Adrenal gland (tissue), 12 donors: ENCODE data around the gene CDY2A. TPM values are rescaled to one million over a fixed set of nuclear protein-coding genes. Genes with fewer than 3 reads are reported as not detected.
"Not testable (repeated sequence)": the region's sequence is repeated elsewhere in the genome, so short reads cannot be mapped to it uniquely, and the experiment has no call there.

Experiments used
- DNase-seq, 7 donors: peaks; one replicate each; pipeline ENCODE4 v3.0.0-alpha.2; 2019 to 2020
- H3K27ac ChIP-seq, 5 donors: fragments of 200-600 bp; sonication (generic) in 4 of 5; 1 replicate in 3 of 5; 2 replicates in 2 of 5; pipeline versions ENCODE4 v1.5.1 to v1.8.0; 2016 to 2020; ENCODE audit warnings: mild to moderate bottlenecking in 1 of 5
- H3K27me3 ChIP-seq: fragments of 200-600 bp; 2 replicates; pipeline ENCODE4 v1.8.0; 2021
- H3K36me3 ChIP-seq, 2 donors: fragments of 200-600 bp; replicated peaks in 1 of 2; 1 replicate in 1 of 2; 2 replicates in 1 of 2; pipeline versions ENCODE4 v1.5.1 to v1.8.0; 2018 to 2022
- H3K4me1 ChIP-seq, 2 donors: fragments of 200-600 bp; replicated peaks in 1 of 2; 1 replicate in 1 of 2; 2 replicates in 1 of 2; pipeline versions ENCODE4 v1.5.1 to v1.8.0; 2018 to 2021
- H3K4me3 ChIP-seq, 4 donors: fragments of 200-600 bp; sonication (generic) in 3 of 4; one replicate each; pipeline ENCODE4 v1.5.1; 2016 to 2018
- H3K9me3 ChIP-seq, 3 donors: fragments of 200-600 bp; sonication (generic) in 1 of 3; replicated peaks in 1 of 3; 1 replicate in 2 of 3; 2 replicates in 1 of 3; pipeline versions ENCODE4 v1.5.1 to v1.8.0; 2016 to 2021
- WGBS, 4 donors: extraction: QIAGEN DNeasy Blood & Tissue Kit in 2 of 4; methylation state at CpG; one replicate each; pipeline versions ENCODE4 v1.1.5 to v1.1.7; 2013 to 2017; 5-methylcytosine and 5-hydroxymethylcytosine counted together
- intact Hi-C, 2 donors: fragments of 100-400 bp; cut with DNase I; formaldehyde crosslinking; loops; one replicate each; pipeline versions ENCODE4 v1.14.1 to v1.15.0; 2022 to 2023
- polyA plus RNA-seq, 3 donors: library from polyadenylated mRNA; stranded (reverse); fragments of 200-250 nt in 2 of 3; fragments of 350-450 nt in 1 of 3; fragmentation: Illumina TruSeq in 1 of 3; extraction: RNeasy Lipid Tissue Mini Kit (QIAGEN cat#74804) in 1 of 3; gene quantifications; one replicate each; pipeline ENCODE4 v1.2.3, GENCODE V29; 2013 to 2014
- total RNA-seq, 9 donors: library from RNA; depleted of rRNA in 4 of 9; stranded (reverse); fragments of >200 nt in 4 of 9; fragments of 120-200 nt in 1 of 9; fragmentation: NEBNext Ultra II Directional in 1 of 9; extraction: Animal tissue kit (Norgen Biotek cat#: 25700) in 1 of 9; gene quantifications; one replicate each; pipeline versions ENCODE4 v1.1.0 to v1.2.4, GENCODE V29; 2013 to 2023
- donor health status: healthy with polysubstance abuse.
- donor health status: Bipolar disorder and iron deficiency.
- donor health status: DM: yes; HTN: yes; CAD: no.
- donor health status: DM: no; HTN: no; CAD: no.
- donor health status: DM: no; HTN: no; CAD: no.
- donor health status: DM: yes; HTN: yes; CAD: no.

The CDY2A gene
- total and polyA plus RNA-seq, 12 donors: not detected

DNA sequence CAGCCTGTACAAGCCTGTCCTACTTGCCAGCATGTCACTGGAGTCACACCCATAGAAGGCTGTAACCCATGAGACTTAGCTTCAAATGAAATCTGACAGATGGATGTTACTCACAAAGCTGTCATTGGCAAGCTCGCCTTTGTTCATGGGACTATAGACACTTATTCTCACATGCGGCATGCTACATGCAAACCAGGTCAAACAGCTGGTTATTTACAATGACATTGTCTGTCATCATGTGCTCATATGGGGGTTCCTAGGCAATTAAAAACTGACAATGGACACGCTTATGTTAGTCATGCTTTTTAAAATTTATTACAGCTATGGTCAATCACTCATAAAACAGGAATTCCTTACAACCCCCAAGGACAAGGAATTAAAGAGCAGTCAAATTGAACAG, 30.9 kb downstream of the CDY2A start:
- H3K36me3 ChIP-seq, H3K27me3 ChIP-seq, H3K4me1 ChIP-seq, H3K9me3 ChIP-seq, H3K4me3 ChIP-seq, H3K27ac ChIP-seq, intact Hi-C loops, DNase-seq: not testable (repeated sequence)
- no CpG with 5 or more reads among the region's 3 CpGs for WGBS, 4 donors

DNA sequence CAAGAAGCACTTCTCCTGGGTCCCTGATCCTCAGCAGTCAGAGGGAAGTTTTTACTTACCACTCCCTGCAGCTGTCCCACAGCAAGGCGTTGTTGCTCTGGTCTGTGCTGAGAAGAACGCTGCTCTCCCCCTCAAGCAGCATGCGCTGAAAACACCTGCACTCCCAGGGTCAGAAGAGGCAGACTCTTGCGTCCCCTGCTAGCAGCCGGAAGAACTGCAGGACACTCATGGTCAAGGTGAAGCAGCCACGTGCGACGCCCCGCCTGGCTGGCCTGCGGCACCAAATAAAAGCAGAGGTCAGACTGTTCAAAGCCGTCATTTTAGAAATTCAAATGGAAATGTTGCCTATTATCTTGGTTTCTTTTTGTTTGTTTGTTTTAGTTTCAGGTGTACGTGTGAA, 47.9 kb downstream of the CDY2A start:
- H3K27me3 ChIP-seq, H3K36me3 ChIP-seq, H3K27ac ChIP-seq, H3K9me3 ChIP-seq, H3K4me1 ChIP-seq, intact Hi-C loops, DNase-seq, H3K4me3 ChIP-seq: not testable (repeated sequence)
- WGBS, 4 donors: no CpG with 5 or more reads among the region's 12 CpGs

Other genes starting within 250 kb of the CDY2A start
- gene CDY2B, start 145.6 kb upstream of the CDY2A start, total RNA-seq: not detected
- gene CDY2B, start 145.6 kb upstream of the CDY2A start, polyA plus RNA-seq: not detected